K562 (cell line): Measurements from ENCODE around the gene ZCCHC24. TPM values are rescaled to one million over a fixed set of nuclear protein-coding genes. Genes with fewer than 3 reads are reported as not detected.

Source experiments
- CTBP1 ChIP-seq: fragments of 450-650 bp; IDR thresholded peaks from 2 replicates; pipeline ENCODE4 v1.6.1; 2016; ENCODE audit warnings: borderline replicate concordance
- FOXM1 ChIP-seq, 2 experiments: fragments of 450-650 bp in 1 of 2; sonication (generic) in 1 of 2; formaldehyde crosslinking in 1 of 2; IDR thresholded peaks; 2 replicates each; pipeline versions ENCODE4 v1.6.1 to v1.9.0; 2017 to 2022; ENCODE audit warnings: low read depth in 2 of 2, mild to moderate bottlenecking in 2 of 2, missing genetic modification reagents in 1 of 2, moderate library complexity in 1 of 2
- HES1 ChIP-seq: fragments of 450-650 bp; IDR thresholded peaks from 2 replicates; pipeline ENCODE4 v1.6.1; 2016; ENCODE audit warnings: low read depth, mild to moderate bottlenecking, moderate library complexity
- ILF3 ChIP-seq: fragments of 450-650 bp; IDR thresholded peaks from 2 replicates; pipeline ENCODE4 v1.6.1; 2018; ENCODE audit warnings: antibody characterized with exemption, mild to moderate bottlenecking, moderate library complexity, borderline replicate concordance
- JUND ChIP-seq, 2 experiments: IDR thresholded peaks; 2 replicates in 1 of 2; 3 replicates in 1 of 2; pipeline ENCODE4 v1.6.1; 2011; ENCODE audit warnings: borderline replicate concordance in 2 of 2, low read depth in 2 of 2, low read length in 2 of 2, improper control_type of control experiment in 1 of 2, missing biosample characterization in 1 of 2, missing genetic modification characterization in 1 of 2, missing genetic modification reagents in 1 of 2
- LARP7 ChIP-seq: fragments of 450-650 bp; IDR thresholded peaks from 2 replicates; pipeline ENCODE4 v1.6.1; 2016
- MAX ChIP-seq: sonication (generic); formaldehyde crosslinking; IDR thresholded peaks from 2 replicates; pipeline ENCODE4 v1.9.0; 2022; ENCODE audit warnings: mild to moderate bottlenecking, missing genetic modification reagents
- MED1 ChIP-seq: sonication (generic); formaldehyde crosslinking; IDR thresholded peaks from 2 replicates; pipeline ENCODE4 v1.8.1; 2023; ENCODE audit warnings: missing genetic modification reagents, borderline replicate concordance
- MYNN ChIP-seq, 2 experiments: sonication (generic); formaldehyde crosslinking in 1 of 2; IDR thresholded peaks; 2 replicates each; pipeline versions ENCODE4 v1.5.0 to v1.6.1; 2016 to 2020; ENCODE audit warnings: antibody characterized with exemption in 1 of 2, missing genetic modification reagents in 1 of 2
- NR2C1 ChIP-seq, 2 experiments: fragments of 450-650 bp; IDR thresholded peaks; 2 replicates each; pipeline ENCODE4 v1.6.1; 2017; ENCODE audit warnings: mild to moderate bottlenecking in 2 of 2, antibody characterized with exemption in 1 of 2, inconsistent platforms in 1 of 2, missing compliant biosample characterization in 1 of 2, missing genetic modification characterization in 1 of 2
- SMARCA4 ChIP-seq: fragments of 450-650 bp; IDR thresholded peaks from 2 replicates; pipeline ENCODE4 v1.6.1; 2016
- TCF3 ChIP-seq: sonication (generic); formaldehyde crosslinking; IDR thresholded peaks from 2 replicates; pipeline ENCODE4 v1.4.0; 2020; ENCODE audit warnings: mild to moderate bottlenecking, missing genetic modification reagents
- TFAM ChIP-seq: fragments of 250-450 bp; sonication (Bioruptor Pico); conservative IDR thresholded peaks from 2 replicates; pipeline ENCODE4 v1.5.0; 2021; ENCODE audit warnings: mild to moderate bottlenecking, moderate library complexity
- ZBTB7A ChIP-seq: IDR thresholded peaks from 2 replicates; pipeline ENCODE4 v1.6.1; 2011; ENCODE audit warnings: low read depth, mild to moderate bottlenecking, low read length, moderate library complexity, borderline replicate concordance; ENCODE audit not compliant: control insufficient read depth
- polyA plus RNA-seq, 8 experiments: library from polyadenylated mRNA; depleted of rRNA in 4 of 8; stranded (reverse) in 5 of 8; unstranded in 3 of 8; fragments of >200 nt; fragmentation: Nextera tagmentation in 2 of 8; fragmentation: Illumina TruSeq in 1 of 8; extraction: Ambion mirVana in 2 of 8; extraction: Trizol in 1 of 8; gene quantifications; 2 replicates each; pipeline versions ENCODE4 v1.2.1 to v1.2.3, GENCODE V29; 2011 to 2014; ENCODE audit warnings: inconsistent platforms in 1 of 8, missing spikeins in 1 of 8
- total RNA-seq, 7 experiments: library from RNA; depleted of rRNA in 6 of 7; stranded (reverse); fragments of >200 nt in 6 of 7; fragmentation: Illumina TruSeq in 2 of 7; extraction: Trizol in 2 of 7; gene quantifications; 2 replicates each; pipeline versions ENCODE4 v1.2.1 to v1.2.3, GENCODE V29; 2011 to 2021; ENCODE audit warnings: low replicate concordance in 1 of 7
- TF ChIP-seq, protein P1 (sequence below): fragments of 250-450 bp; sonication (Bioruptor Pico); IDR thresholded peaks from 2 replicates; pipeline ENCODE4 v1.5.0; 2021

Gene ZCCHC24
- total and polyA plus RNA-seq, 9 of the 15 experiments (the other 6 are each of a cell fraction or from before 2014, with no cell fraction given) = 0.84 to 11.0 (median 4.6) TPM

GRCh38 chr10:79349766-79350406 lies 95.5 kb downstream of the ZCCHC24 start (continued):
- TF ChIP-seq MAX (CRISPR knock-in tag) (peak; percentile 10), ZBTB7A (peak; percentile 37; the same call in 1 of the 2 replicates), ILF3 (no peak), HES1 (no peak), LARP7 (no peak), MYNN (IDR thresholded peaks at IDR 0.05) (no peak), MYNN (CRISPR knock-in tag; IDR thresholded peaks at IDR 0.05) (no peak), CTBP1 (no peak), MED1 (0 out of 2 replicates have a peak, but pooled peaks have one; percentile 28), JUND (IDR thresholded peaks at IDR 0.05; ENCODE audit: borderline replicate concordance, low read depth, low read length) (no peak), JUND (tag; IDR thresholded peaks at IDR 0.05; ENCODE audit: borderline replicate concordance, low read depth, low read length) (no peak), FOXM1 (IDR thresholded peaks at IDR 0.05; ENCODE audit: low read depth) (no peak), FOXM1 (CRISPR knock-in tag; IDR thresholded peaks at IDR 0.05; ENCODE audit: low read depth) (no peak), SMARCA4 (no peak), TCF3 (0 out of 2 replicates have a peak, but pooled peaks have one; percentile 19), TFAM (CRISPR knock-in tag) (no peak), NR2C1 (IDR thresholded peaks at IDR 0.05) (no peak; the same call in 1 of the 2 replicates), NR2C1 (tag; IDR thresholded peaks at IDR 0.05) (no peak)
- TF ChIP-seq, protein P1, sequence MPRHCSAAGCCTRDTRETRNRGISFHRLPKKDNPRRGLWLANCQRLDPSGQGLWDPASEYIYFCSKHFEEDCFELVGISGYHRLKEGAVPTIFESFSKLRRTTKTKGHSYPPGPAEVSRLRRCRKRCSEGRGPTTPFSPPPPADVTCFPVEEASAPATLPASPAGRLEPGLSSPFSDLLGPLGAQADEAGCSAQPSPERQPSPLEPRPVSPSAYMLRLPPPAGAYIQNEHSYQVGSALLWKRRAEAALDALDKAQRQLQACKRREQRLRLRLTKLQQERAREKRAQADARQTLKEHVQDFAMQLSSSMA = no peak
